NCI-H446 treated with DMSO at 0.1 percent for 48 hours (cell line): ENCODE data around the gene MEF2C.

ENCODE experiments used
- DNase-seq: peaks from one replicate; lab custom pipeline; 2025; lab: John Stamatoyannopoulos, UW

The MEF2C gene

DNA sequence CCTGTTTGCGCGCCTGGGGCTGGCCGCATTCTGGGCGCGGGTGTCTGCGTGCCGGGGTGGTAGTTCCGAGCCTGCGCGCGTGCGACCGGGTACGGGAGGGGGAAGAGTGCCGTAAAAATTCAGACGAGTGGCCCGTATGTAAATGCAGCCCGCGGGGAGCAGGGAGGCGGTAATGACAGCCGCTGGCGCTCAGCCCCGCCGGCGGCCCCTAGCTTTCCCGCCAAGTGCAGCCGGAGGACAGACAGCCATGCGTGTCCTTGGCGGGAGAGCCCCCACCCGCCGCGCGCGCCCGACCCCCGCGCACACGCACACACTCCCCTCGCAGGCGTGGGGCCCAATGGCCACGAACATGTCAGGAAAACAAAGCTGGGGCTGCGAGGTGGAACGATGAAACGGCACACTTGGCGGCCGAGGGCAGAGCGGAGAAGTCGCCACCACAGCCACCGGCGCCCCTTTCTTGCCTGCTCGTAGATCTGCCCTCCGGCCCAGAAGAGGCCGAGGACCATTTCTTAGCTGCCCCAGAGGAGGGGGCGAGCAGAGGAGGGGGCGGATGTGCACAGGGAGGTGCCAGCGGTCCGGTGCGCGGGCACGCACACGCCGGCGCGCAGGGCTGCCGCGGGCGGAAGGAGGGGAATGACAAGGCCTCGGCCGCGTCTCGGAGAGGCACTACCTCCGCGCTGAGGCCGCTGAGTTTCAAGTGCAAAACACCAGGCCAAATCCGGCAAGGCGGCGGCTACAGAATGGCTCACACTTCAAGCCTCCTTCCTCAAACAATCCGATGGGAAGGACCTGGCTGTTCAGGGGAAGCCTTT, 208.4 kb downstream of the MEF2C start:
- DNase-seq: no peak

DNA sequence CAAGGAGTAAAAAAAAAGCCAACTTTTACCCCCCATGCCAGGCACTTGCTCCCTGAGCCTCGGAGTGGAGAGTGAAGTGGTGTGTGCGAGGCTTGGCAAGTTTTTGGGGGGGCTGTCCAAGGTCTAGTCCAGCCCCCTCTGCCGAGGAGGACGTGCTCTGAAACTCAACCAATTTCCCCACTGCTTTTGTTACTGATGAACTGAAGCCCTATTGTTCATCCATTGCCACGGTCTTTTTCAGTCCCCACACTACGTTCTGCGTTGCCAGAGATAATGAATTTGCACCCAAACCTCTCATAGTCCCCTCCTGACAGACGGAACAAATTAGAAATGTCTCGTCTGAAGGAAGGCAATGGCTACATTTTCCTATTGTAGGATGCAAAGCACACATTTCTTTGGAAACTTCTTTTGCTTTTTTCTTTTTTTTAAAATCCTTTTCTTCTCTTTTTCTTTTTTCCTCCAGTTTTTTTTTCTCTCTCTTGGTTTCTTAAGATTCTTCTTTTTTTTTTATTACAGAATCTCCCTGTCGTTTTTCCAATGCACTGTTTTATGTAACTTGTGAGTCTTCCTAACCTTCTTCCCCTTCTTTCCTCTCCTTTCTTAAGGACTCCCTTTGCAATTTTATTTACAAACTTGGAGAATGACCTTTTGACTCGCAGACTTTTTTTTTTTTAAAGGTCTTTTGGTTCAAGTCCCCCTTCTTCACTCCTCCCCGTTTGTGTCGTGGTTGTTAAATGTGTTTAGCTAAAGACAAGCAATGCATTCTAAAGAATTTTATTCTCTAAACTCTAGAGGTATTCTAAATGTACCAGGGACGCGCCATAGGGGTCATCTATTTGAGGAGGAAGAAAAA, 209.5 kb downstream of the MEF2C start:
- DNase-seq: no peak

DNA sequence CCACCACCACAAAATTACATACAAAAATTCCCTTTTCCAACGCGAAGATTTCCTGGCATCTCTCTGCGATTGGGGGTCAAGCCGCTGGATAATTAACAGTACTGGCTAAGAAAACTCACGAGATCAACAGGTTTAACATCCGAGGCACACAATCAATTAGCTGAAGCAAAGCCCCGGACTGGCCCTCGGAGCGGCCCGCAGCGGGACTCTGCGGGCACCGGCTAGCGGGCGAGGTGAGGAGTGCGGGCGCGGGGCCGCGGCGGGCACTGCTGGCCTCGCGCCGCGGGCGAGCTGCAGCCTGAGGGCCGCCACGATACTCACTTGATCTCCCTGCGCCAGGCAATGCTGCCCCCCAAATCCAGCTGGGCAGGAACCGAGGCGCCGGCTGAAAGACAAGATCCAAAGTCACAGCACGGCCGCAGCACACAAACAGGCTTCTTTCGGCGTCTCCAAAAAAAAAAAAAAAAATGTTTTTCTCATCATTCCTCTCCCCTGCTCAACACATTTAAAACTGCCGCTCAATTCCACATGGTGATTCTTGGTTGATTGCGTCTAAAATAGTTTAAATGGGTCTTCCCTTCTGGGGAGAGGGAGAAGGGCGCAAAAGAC, 210.2 kb downstream of the MEF2C start:
- DNase-seq: no peak

DNA sequence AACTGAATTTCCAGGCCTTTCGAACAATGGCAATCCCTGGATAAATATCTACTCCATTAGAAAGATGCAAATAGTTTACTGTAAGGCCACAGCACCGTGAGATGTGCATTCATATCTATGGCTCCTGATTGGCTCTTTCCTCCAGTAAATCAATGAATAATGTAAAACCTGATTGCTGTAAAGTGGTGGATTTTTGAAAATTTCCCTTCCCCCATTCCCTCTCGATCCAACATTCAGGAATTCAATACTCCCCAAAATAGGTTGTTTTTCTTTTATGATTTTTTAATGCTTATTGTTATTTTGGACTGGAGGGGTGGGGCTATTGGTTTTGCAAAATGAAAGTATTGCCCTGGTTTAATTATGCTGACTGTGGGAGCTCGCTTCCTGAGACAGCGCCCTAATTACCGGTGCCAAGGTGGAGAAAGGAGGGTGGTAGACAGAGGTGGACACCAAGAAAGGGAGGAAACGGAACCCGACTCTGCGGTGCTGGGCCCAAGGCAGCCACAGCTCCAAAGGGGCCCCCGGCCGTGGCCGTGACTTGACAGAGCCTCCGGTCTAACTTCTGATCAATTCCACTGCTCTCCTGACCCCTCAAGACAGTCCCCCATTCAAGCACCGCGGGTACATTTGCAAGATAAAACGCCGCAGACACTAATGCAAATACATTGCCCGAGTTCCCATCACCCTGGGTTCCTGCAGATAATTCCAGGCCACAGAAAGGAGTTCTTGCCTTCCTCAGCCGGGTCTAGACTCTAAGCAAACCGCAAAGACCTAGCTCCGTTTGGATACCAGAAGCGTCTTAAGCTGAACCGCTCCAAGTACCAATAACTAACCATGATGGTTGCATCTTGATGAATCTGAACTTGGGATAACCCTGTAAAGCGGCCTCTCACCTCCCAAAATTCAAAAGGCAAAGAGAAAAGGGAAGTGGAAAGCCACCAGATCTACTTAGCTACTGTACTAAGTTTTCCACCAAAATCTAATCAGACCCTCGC, 211.2 kb downstream of the MEF2C start:
- DNase-seq: no peak

DNA sequence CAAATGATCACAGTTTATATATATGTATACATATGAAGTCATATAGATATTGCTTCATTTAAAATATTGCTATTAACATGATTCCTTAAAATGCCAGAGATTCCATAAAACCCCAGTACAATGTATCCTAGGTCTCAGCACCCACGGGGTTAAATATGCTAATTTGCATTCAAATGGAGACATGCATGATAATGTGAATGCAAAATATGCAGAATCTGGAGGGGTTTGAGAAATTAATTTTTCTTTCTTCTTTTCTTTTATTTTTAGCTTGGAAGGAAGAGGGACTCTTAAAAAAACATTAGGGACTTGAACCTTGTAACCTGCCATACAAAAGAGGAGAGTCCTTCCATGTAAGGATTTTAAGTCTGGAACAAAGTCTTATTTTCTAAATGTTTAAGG, 211.9 kb downstream of the MEF2C start:
- no peak for DNase-seq

DNA sequence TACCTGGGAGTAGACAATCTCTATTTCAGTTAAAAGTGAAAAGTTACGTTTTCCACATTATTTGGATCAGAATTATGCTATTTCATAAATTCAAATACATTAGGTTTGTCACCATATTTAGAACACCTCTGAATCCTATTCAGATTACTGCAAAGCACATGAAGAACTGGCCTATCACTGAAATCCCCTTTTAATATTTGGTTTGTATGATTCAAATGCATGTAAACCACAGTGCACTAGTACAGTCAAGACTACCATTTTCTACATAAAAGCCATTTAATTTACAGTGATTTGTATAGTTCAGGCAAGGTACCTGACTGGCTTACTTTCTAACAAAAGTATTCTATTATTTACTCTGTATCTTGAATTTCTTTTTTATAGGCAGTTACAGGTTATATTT, 212.5 kb downstream of the MEF2C start:
- no peak for DNase-seq

DNA sequence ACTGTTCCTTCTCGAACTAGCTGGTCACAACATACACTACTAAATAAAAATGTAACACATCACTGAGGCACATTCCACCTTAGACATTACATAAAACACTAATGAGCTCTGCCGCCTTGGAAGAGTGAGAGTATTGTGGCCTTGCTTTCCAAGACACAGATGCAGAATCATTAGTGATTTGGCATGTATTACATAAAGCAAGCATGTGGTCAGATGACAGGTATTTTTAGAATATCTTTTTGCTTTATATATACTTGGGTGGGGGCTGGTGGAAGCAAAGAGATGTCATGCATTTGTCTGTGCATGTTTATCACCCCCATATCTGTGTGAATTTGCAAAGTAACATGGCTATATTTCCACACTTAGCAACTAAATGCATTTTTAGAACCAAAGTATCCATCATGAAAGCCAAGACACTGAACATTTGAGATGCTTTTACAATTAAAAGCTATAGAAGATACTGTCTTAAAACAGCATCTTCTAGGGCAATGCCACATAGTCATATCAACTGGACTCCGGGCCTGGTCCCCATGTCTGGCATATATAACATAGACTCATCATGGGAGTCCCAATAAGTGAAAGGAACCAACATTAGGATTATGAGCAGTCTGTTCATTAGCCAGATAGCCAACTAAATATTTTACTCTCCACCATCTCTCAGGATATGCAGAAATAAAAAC, 213.5 kb downstream of the MEF2C start:
- peak; percentile 30 for DNase-seq

DNA sequence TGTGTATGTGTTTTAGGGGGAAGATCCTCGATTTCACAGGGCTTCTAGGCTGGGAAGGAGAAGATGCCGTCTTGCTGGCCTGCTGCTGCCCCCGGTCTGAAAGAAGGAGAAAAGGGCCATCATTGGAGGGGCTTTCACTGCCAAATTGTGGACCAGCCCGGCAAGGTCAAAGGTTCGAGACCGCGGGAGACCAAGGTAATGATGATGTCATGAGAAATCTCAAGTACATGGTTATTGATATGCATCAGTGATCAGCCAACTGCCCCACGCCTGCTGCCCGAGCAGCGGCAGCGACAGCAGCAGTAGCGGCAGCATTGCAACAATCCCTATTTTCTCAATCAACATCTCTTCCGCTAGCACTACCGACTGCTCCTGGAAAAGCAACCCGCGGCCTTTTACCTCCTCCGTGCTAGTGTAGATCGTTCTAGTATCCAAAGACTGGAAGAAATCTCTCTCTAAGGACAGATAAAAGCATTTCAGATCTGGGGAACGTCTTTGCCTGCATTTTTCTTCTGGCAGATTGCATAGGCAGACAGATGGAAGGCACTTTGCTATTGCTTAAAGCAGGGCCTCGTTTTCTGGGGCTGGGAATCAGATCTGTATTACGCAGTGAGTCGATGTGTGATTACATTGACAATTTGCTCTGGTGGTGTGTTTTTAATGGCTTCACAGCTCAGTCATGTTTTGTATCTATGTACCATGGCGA, 215.3 kb downstream of the MEF2C start:
- peak; percentile 60 for DNase-seq
